ENCODE measurements around the gene REG4. TPM values are rescaled to one million over a fixed set of nuclear protein-coding genes. Genes with fewer than 3 reads are reported as not detected.

Gene REG4
- total and polyA plus RNA-seq, 2 donors (not counting 3 experiments of a cell fraction or from before 2014, with no cell fraction given) = not detected

GRCh38 chr1:119815361-119815760, 4.1 kb upstream of the REG4 start:
- CTCF ChIA-PET = interaction anchor here (1.2 to 1.3 kb wide), 2 partner anchors 139 to 204 kb away, joined by 3 read pairs; no protein-coding TSS in a partner anchor
- no peak overlapping the region for H3K4me3 ChIP-seq (replicated peaks in 1 of 3; ENCODE audit: insufficient read depth in 1 of 3, low read depth in 1 of 3, low read length in 3 of 3)
- no peaks in the 10 kb centered on the region for H3K36me3 ChIP-seq (ENCODE audit: control insufficient read depth in 2 of 2, extremely low read depth in 1 of 2, insufficient read depth in 2 of 2, low read length in 2 of 2)
- FAIRE-seq = no peak
- dilution Hi-C loops (cut with MboI; ENCODE audit: extremely low pct_ligation_motif_present, low sequenced_read_pairs) = no loop called here
- no peaks in the 10 kb centered on the region for H4K20me1 ChIP-seq (replicated peaks; ENCODE audit: control insufficient read depth, extremely low read depth, insufficient read depth, low read length)
- no peak overlapping the region for H3K27ac ChIP-seq (ENCODE audit: insufficient read depth, low read depth, low read length)
- H3K79me2 ChIP-seq (ENCODE audit: control insufficient read depth, insufficient read depth, low read length) = no peaks in the 10 kb centered on the region
- BruUV-seq (replicated peaks) = no TSS peak
- H3K9ac ChIP-seq (replicated peaks; ENCODE audit: extremely low read depth, insufficient read depth, low read length) = no peak overlapping the region
- no peaks in the 10 kb centered on the region for H3K4me1 ChIP-seq (ENCODE audit: control insufficient read depth, extremely low read depth, insufficient read depth, low read length)
- POLR2A ChIA-PET = no interaction called here
- H3K4me2 ChIP-seq (ENCODE audit: insufficient read depth, low read length) = no peak overlapping the region
- no peak for DNase-seq (ENCODE audit: low read depth, low spot score)
- no peaks in the 10 kb centered on the region for H3K9me3 ChIP-seq (replicated peaks; ENCODE audit: control insufficient read depth, insufficient read depth, low read length)
- H3K27me3 ChIP-seq (ENCODE audit: control insufficient read depth in 2 of 2, insufficient read depth in 2 of 2, low read length in 2 of 2) = peaks cover 15 to 39% of the 10 kb centered on the region in 2 experiments
- no peak overlapping the region for H2AFZ ChIP-seq (ENCODE audit: low read depth, low read length)
- H3K9me1 ChIP-seq (replicated peaks; ENCODE audit: control insufficient read depth, extremely low read depth, insufficient read depth, low read length) = no peaks in the 10 kb centered on the region
- TF ChIP-seq POLR2AphosphoS5 (IDR thresholded peaks at IDR 0.05; ENCODE audit: insufficient read depth, low read depth, low read length) (no peak), POLR2A (IDR thresholded peaks at IDR 0.05; ENCODE audit: low read depth, low read length) (no peak), JUN (IDR thresholded peaks at IDR 0.05; ENCODE audit: borderline replicate concordance, insufficient read depth, insufficient read length, low read depth) (no peak), MYC (IDR thresholded peaks at IDR 0.05; ENCODE audit: low read depth, low read length) (no peak), EZH2 (IDR thresholded peaks at IDR 0.05; ENCODE audit: borderline replicate concordance, low read depth, low read length, severe bottlenecking) (no peak), GATA2 (IDR thresholded peaks at IDR 0.05; ENCODE audit: insufficient read depth, insufficient read length, low read depth, low read length) (no peak), FOS (IDR thresholded peaks at IDR 0.05; ENCODE audit: borderline replicate concordance, insufficient read depth, low read length) (no peak), CTCF (IDR thresholded peaks at IDR 0.05; ENCODE audit: extremely low read depth in 1 of 2, insufficient read depth in 1 of 2, low read depth in 1 of 2, low read length in 2 of 2) (no peak), MAX (IDR thresholded peaks at IDR 0.05; ENCODE audit: insufficient read depth, insufficient read length) (no peak)
- intact Hi-C loops (cut with micrococcal nuclease) = no loop called here
